GM13977 (cell line): ENCODE measurements around the gene LILRB3.

Experiments
- DNase-seq: peaks from one replicate; pipeline ENCODE4 v3.0.0; 2012; ENCODE audit warnings: low spot score
- in situ Hi-C: fragments of 300-500 bp; cut with MboI; formaldehyde crosslinking; loops from one replicate; pipeline ENCODE4 v1.12.0; 2022; ENCODE audit warnings: low sequenced_read_pairs, low pct_unique_long_range_greater_than_20kb, mixed read lengths, inconsistent platforms; ENCODE audit not compliant: unreplicated experiment
- TF ChIP-seq, protein P1 (sequence below): IDR thresholded peaks from 2 replicates; pipeline ENCODE4 v1.5.1; 2012; ENCODE audit warnings: mild to moderate bottlenecking, control low read depth; ENCODE audit not compliant: insufficient read depth; ENCODE audit errors: extremely low read depth, missing control alignments

Gene LILRB3

DNA sequence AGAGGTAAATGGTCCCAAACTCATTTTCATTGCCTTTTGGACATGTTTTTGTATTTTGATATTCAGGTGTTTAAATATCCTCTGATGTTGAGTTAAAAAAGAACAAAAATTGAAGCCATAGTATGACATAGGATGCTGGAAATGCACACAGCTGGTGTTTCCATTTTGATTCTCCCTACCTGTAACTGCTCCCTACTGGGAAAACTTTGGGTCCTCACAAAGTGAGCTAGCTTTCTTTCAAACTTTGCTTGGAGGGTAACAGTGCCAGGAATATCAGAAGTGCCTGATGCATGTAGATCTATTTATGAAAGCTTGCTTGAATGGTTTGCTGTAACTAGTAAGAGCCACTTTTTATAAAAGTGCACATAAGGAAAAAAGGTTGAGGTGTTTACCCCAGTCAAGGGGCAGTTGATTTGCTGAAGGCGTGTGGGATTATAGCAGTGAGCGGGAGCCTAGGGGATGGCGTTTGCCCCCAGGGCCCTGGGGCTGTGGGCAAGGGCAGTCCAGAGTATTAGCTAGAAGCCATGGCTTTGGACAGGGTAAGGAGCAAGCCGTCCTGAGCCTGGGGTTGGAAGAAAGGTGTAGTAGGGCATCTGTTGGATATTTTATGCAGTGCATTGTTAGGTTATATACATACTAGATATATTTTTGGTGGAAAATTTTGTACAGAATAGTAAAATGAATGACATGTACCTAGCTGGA, 17.9 kb downstream of the LILRB3 start:
- TF ChIP-seq, protein P1, sequence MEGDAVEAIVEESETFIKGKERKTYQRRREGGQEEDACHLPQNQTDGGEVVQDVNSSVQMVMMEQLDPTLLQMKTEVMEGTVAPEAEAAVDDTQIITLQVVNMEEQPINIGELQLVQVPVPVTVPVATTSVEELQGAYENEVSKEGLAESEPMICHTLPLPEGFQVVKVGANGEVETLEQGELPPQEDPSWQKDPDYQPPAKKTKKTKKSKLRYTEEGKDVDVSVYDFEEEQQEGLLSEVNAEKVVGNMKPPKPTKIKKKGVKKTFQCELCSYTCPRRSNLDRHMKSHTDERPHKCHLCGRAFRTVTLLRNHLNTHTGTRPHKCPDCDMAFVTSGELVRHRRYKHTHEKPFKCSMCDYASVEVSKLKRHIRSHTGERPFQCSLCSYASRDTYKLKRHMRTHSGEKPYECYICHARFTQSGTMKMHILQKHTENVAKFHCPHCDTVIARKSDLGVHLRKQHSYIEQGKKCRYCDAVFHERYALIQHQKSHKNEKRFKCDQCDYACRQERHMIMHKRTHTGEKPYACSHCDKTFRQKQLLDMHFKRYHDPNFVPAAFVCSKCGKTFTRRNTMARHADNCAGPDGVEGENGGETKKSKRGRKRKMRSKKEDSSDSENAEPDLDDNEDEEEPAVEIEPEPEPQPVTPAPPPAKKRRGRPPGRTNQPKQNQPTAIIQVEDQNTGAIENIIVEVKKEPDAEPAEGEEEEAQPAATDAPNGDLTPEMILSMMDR = no peak
- in situ Hi-C loops = no loop called here
- no peak for DNase-seq

DNA sequence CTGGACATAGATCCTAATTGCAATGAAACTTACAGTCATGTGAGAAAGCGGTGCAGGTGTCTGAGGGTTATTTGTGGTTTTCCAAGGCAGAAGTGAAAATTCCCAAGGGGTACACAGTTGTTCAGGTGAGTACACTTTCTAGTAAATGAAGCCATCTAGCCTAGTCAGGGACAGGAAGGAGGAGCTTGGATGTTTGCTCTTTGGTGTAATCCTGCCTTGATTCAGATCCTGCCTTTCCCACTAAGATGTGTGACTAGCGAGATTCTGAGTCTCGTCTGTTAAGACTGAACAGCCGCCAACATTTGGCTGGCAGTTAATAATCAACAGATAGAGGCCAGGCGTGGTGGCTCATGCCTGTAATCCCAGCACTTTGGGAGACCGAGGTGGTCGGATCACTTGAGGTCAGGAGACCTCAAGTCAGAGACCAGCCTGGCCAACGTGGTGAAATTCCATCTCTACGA, 19.6 kb downstream of the LILRB3 start:
- in situ Hi-C loops = no loop called here
- TF ChIP-seq, protein P1 = no peak
- no peak for DNase-seq

DNA sequence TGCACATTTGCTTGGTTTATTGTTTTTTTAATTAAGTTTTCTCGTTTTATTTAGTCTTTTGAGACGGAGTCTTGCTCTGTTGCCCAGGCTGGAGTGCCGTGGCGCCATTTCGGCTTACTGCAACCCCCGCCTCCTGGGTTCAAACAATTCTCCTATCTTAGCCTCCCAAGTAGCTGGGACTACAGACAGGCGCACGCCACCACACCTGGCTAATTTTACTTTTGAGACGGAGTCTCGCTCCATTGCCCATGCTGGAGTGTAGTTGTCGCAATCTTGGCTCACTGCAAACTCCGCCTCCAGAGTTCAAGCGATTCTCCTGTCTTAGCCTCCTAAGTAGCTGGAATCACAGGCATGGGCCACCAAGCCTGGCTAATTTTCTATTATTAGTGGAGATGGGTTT, 20.8 kb downstream of the LILRB3 start:
- in situ Hi-C loops = no loop called here
- DNase-seq = no peak
- TF ChIP-seq, protein P1 = no peak

DNA sequence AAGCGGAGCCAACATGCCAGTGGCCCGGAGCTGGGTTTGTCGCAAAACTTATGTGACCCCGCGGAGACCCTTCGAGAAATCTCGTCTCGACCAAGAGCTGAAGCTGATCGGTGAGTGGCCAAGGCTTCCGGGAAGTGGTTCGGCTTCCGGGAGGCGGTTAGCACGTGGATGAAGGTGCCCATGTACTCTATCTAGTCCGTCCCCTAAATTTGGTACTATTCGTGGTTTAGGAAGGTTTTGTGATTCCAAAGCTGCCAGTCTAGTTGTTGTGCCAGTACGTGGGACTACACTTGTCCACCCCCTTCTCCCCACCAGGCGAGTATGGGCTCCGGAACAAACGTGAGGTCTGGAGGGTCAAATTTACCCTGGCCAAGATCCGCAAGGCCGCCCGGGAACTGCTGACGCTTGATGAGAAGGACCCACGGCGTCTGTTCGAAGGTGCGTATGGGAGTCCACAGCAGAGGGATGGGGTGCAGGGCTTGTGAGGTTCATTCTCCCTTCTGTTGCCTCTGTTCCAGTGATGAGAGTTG, 21.6 kb downstream of the LILRB3 start:
- no peak for DNase-seq
- in situ Hi-C loops = no loop called here
- TF ChIP-seq, protein P1 = no peak

DNA sequence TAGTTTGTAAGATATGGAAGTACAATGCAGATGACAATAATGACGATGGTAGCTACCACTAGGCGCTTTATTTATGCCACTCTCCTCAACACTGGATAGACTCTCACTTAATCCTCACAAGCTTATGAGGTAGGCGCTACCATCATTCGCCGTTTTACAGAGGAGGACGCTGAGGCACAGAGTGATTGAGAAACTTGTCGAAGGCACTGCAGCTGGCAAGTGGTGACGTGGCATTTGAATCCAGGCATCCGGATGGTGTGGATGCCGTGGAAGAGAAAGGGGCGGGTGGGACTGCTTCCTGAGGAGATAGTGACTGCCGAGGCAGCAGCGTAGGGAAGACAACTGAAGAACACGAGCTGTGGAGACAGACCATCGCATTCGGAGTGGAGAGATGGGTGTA, 23.4 kb downstream of the LILRB3 start:
- TF ChIP-seq, protein P1 = no peak
- no peak for DNase-seq
- in situ Hi-C loops = no loop called here

DNA sequence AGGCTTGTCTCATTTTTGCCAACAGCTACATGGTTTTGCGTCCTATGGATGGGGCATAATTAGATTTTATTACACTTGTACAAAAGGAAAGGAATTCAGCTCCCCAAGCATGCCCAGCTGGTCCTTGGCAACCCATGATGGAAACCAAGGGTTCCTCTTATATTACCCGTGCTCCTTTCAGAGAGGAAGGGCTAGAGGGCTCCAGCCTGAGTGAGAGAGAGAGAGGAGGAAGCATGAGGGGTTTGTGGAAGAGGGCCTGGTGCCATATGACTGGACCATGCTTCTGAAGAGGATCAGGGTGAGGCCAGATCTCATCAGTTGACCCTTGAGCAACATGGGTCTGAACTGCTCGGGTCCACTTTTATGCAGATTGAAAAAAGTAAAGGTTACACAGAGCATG, 25.7 kb downstream of the LILRB3 start:
- no peak for DNase-seq
- TF ChIP-seq, protein P1 = no peak
- in situ Hi-C loops = no loop called here
